ENCODE data around the gene RAD54L.
"Not testable (repeated sequence)": the region's sequence is repeated elsewhere in the genome, so short reads cannot be mapped to it uniquely, and the experiment has no call there.

DNA sequence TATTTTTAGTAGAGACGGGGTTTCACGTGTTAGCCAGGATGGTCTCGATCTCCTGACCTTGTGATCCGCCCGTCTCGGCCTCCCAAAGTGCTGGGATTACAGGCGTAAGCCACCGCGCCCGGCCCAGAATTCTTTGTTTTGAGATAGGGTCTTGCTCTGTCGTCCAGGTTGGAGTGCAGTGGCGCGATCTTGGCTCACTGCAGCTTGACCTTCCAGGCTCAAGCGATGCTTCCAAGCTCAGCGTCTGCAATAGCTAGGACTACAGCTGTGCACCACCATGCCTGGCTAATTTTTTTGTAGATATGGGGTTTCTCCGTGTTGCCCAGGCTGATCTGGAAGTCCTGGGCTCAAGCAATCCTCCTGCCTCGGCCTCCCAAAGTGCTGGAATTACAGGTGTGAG is 1.4 kb upstream of the RAD54L start:
- not testable (repeated sequence) for TF ChIP-seq CTCF (IDR thresholded peaks at IDR 0.05 in 2 of 3, conservative IDR thresholded peaks at IDR 0.05 in 1 of 3; ENCODE audit: borderline replicate concordance in 1 of 3, insufficient read depth in 1 of 3, low read depth in 2 of 3, low read length in 2 of 3); SP1 (IDR thresholded peaks at IDR 0.05; ENCODE audit: low read depth); EZH2phosphoT487 (IDR thresholded peaks at IDR 0.05; ENCODE audit: borderline replicate concordance); YY1 (IDR thresholded peaks at IDR 0.05; ENCODE audit: extremely low read depth, insufficient replicate concordance, low read depth, low read length); CEBPB (IDR thresholded peaks at IDR 0.05; ENCODE audit: low read depth); CBX3 (IDR thresholded peaks at IDR 0.05; ENCODE audit: low read depth); POLR2AphosphoS5 (IDR thresholded peaks at IDR 0.05; ENCODE audit: low read depth, low read length); EZH2 (IDR thresholded peaks at IDR 0.05); POLR2A (IDR thresholded peaks at IDR 0.05; ENCODE audit: borderline replicate concordance, extremely low read depth, insufficient read depth, insufficient read length); SIN3A (IDR thresholded peaks at IDR 0.05; ENCODE audit: low read depth); RAD21 (IDR thresholded peaks at IDR 0.05; ENCODE audit: low read depth); ZFX (IDR thresholded peaks at IDR 0.05)

Measured in HCT116 (cell line).